ENCODE data around the gene MB21D2. TPM values are rescaled to one million over a fixed set of nuclear protein-coding genes. Genes with fewer than 3 reads are reported as not detected.

The MB21D2 gene
- total RNA-seq, 2 donors from 2014 or later, result 10.1 to 12.3 TPM

GRCh38 chr3:192827208-192827607, 90.4 kb downstream of the MB21D2 start:
- no peaks in the 10 kb centered on the region for H3K36me3 Mint-ChIP-seq (ENCODE audit: low read depth)

GRCh38 chr3:192826214-192827006, 91.2 kb downstream of the MB21D2 start:
- Mint-ChIP-seq H3K27me3 (no peaks in the 10 kb centered on the region), H3K36me3 (ENCODE audit: low read depth) (no peaks in the 10 kb centered on the region), H3K4me3 (no peak overlapping the region), H3K4me1 (peaks cover 14% of the 10 kb centered on the region), H3K27ac (no peak overlapping the region)
- H3K9me3 ChIP-seq (ENCODE audit: control insufficient read depth, low read length, poor library complexity, severe bottlenecking), result no peaks in the 10 kb centered on the region
- DNase-seq, result no peak
- ATAC-seq, result no peak

More at GRCh38 chr3:192827208-192827607, 90.4 kb downstream of the MB21D2 start:
- Mint-ChIP-seq H3K4me3 (no peak overlapping the region), H3K27me3 (no peaks in the 10 kb centered on the region), H3K27ac (no peak overlapping the region), H3K4me1 (peaks cover 10% of the 10 kb centered on the region)
- ATAC-seq, result no peak
- H3K9me3 ChIP-seq (ENCODE audit: control insufficient read depth, low read length, poor library complexity, severe bottlenecking), result no peaks in the 10 kb centered on the region
- DNase-seq, result no peak

GRCh38 chr3:192825657-192826200, 91.9 kb downstream of the MB21D2 start:
- no peaks in the 10 kb centered on the region for H3K9me3 ChIP-seq (ENCODE audit: control insufficient read depth, low read length, poor library complexity, severe bottlenecking)
- no peak overlapping the region for H3K4me3 Mint-ChIP-seq
- no peaks in the 10 kb centered on the region for H3K36me3 Mint-ChIP-seq (ENCODE audit: low read depth)
- ATAC-seq (no peak), DNase-seq (no peak)
- peaks cover 16% of the 10 kb centered on the region for H3K4me1 Mint-ChIP-seq
- no peaks in the 10 kb centered on the region for H3K27me3 Mint-ChIP-seq
- H3K27ac Mint-ChIP-seq, result no peak overlapping the region

- Mint-ChIP-seq H3K4me3 (no peak overlapping the region), H3K4me1 (peaks cover 20% of the 10 kb centered on the region), H3K27ac (no peak overlapping the region), H3K27me3 (no peaks in the 10 kb centered on the region), H3K36me3 (ENCODE audit: low read depth) (no peaks in the 10 kb centered on the region)
- no peaks in the 10 kb centered on the region for H3K9me3 ChIP-seq (ENCODE audit: control insufficient read depth, low read length, poor library complexity, severe bottlenecking)
- DNase-seq, result no peak
- ATAC-seq, result no peak
Measured at GRCh38 chr3:192825216-192825615, 92.4 kb downstream of the MB21D2 start.

- ATAC-seq (no peak), DNase-seq (no peak)
- H3K9me3 ChIP-seq (ENCODE audit: control insufficient read depth, low read length, poor library complexity, severe bottlenecking), result no peaks in the 10 kb centered on the region
- no peak overlapping the region for H3K27ac Mint-ChIP-seq
- no peaks in the 10 kb centered on the region for H3K36me3 Mint-ChIP-seq (ENCODE audit: low read depth)
- peaks cover 26% of the 10 kb centered on the region for H3K4me1 Mint-ChIP-seq
- no peak overlapping the region for H3K4me3 Mint-ChIP-seq
- H3K27me3 Mint-ChIP-seq, result no peaks in the 10 kb centered on the region
Measured at GRCh38 chr3:192824313-192824712, 93.3 kb downstream of the MB21D2 start.

- H3K4me3 Mint-ChIP-seq, result no peak overlapping the region
- H3K27ac Mint-ChIP-seq, result peak overlapping the region; percentile 90
- no peaks in the 10 kb centered on the region for H3K9me3 ChIP-seq (ENCODE audit: control insufficient read depth, low read length, poor library complexity, severe bottlenecking)
- ATAC-seq (no peak), DNase-seq (no peak)
- H3K4me1 Mint-ChIP-seq, result peaks cover 43% of the 10 kb centered on the region
- no peaks in the 10 kb centered on the region for H3K36me3 Mint-ChIP-seq (ENCODE audit: low read depth)
- no peaks in the 10 kb centered on the region for H3K27me3 Mint-ChIP-seq
Measured at GRCh38 chr3:192821161-192821560, 96.5 kb downstream of the MB21D2 start.

- H3K36me3 Mint-ChIP-seq (ENCODE audit: low read depth), result no peaks in the 10 kb centered on the region
- H3K9me3 ChIP-seq (ENCODE audit: control insufficient read depth, low read length, poor library complexity, severe bottlenecking), result no peaks in the 10 kb centered on the region
- peaks cover 40% of the 10 kb centered on the region for H3K4me1 Mint-ChIP-seq
- no peaks in the 10 kb centered on the region for H3K27me3 Mint-ChIP-seq
- no peak for DNase-seq
- no peak for ATAC-seq
- no peak overlapping the region for H3K4me3 Mint-ChIP-seq
- peak overlapping the region; percentile 90 for H3K27ac Mint-ChIP-seq
Measured at GRCh38 chr3:192820161-192820560, 97.5 kb downstream of the MB21D2 start.

GRCh38 chr3:192819001-192819569, 98.6 kb downstream of the MB21D2 start:
- peak overlapping the region; percentile 90 for H3K27ac Mint-ChIP-seq
- no peaks in the 10 kb centered on the region for H3K9me3 ChIP-seq (ENCODE audit: control insufficient read depth, low read length, poor library complexity, severe bottlenecking)
- no peaks in the 10 kb centered on the region for H3K27me3 Mint-ChIP-seq
- peak; percentile 96 for ATAC-seq
- no peaks in the 10 kb centered on the region for H3K36me3 Mint-ChIP-seq (ENCODE audit: low read depth)
- H3K4me1 Mint-ChIP-seq, result peaks cover 38% of the 10 kb centered on the region
- H3K4me3 Mint-ChIP-seq, result peak overlapping the region; percentile 15
- DNase-seq, result peak in 2 of 3 donors; percentile 27 to 41

GRCh38 chr3:192818126-192818525, 99.5 kb downstream of the MB21D2 start:
- peak overlapping the region; percentile 90 for H3K27ac Mint-ChIP-seq
- no peaks in the 10 kb centered on the region for H3K27me3 Mint-ChIP-seq
- H3K4me1 Mint-ChIP-seq, result peaks cover 40% of the 10 kb centered on the region
- no peak for DNase-seq
- no peaks in the 10 kb centered on the region for H3K36me3 Mint-ChIP-seq (ENCODE audit: low read depth)
- ATAC-seq, result no peak
- H3K9me3 ChIP-seq (ENCODE audit: control insufficient read depth, low read length, poor library complexity, severe bottlenecking), result no peaks in the 10 kb centered on the region
- H3K4me3 Mint-ChIP-seq, result no peak overlapping the region

GRCh38 chr3:192817506-192817905, 100.2 kb downstream of the MB21D2 start:
- Mint-ChIP-seq H3K27ac (peak overlapping the region; percentile 90), H3K4me1 (peaks cover 40% of the 10 kb centered on the region)
- ATAC-seq, result no peak

GRCh38 chr3:192817053-192817452, 100.6 kb downstream of the MB21D2 start:
- ATAC-seq (no peak), DNase-seq (no peak)
- H3K36me3 Mint-ChIP-seq (ENCODE audit: low read depth), result no peaks in the 10 kb centered on the region
- H3K4me1 Mint-ChIP-seq, result peaks cover 38% of the 10 kb centered on the region
- peak overlapping the region; percentile 90 for H3K27ac Mint-ChIP-seq
- no peaks in the 10 kb centered on the region for H3K9me3 ChIP-seq (ENCODE audit: control insufficient read depth, low read length, poor library complexity, severe bottlenecking)
- H3K27me3 Mint-ChIP-seq, result no peaks in the 10 kb centered on the region
- no peak overlapping the region for H3K4me3 Mint-ChIP-seq

More at GRCh38 chr3:192817506-192817905, 100.2 kb downstream of the MB21D2 start:
- no peak for DNase-seq
- no peaks in the 10 kb centered on the region for H3K27me3 Mint-ChIP-seq
- no peaks in the 10 kb centered on the region for H3K9me3 ChIP-seq (ENCODE audit: control insufficient read depth, low read length, poor library complexity, severe bottlenecking)
- H3K4me3 Mint-ChIP-seq, result peak overlapping the region; percentile 52
- no peaks in the 10 kb centered on the region for H3K36me3 Mint-ChIP-seq (ENCODE audit: low read depth)

GRCh38 chr3:192816351-192816750, 101.3 kb downstream of the MB21D2 start:
- DNase-seq, result no peak
- no peak for ATAC-seq
- no peaks in the 10 kb centered on the region for H3K9me3 ChIP-seq (ENCODE audit: control insufficient read depth, low read length, poor library complexity, severe bottlenecking)
- Mint-ChIP-seq H3K4me1 (peaks cover 35% of the 10 kb centered on the region), H3K4me3 (no peak overlapping the region), H3K36me3 (ENCODE audit: low read depth) (no peaks in the 10 kb centered on the region), H3K27ac (peak overlapping the region; percentile 90), H3K27me3 (no peaks in the 10 kb centered on the region)

- no peaks in the 10 kb centered on the region for H3K9me3 ChIP-seq (ENCODE audit: control insufficient read depth, low read length, poor library complexity, severe bottlenecking)
- Mint-ChIP-seq H3K27me3 (no peaks in the 10 kb centered on the region), H3K4me1 (peaks cover 13% of the 10 kb centered on the region), H3K4me3 (no peak overlapping the region), H3K36me3 (ENCODE audit: low read depth) (no peaks in the 10 kb centered on the region), H3K27ac (peak overlapping the region; percentile 6)
- ATAC-seq (no peak), DNase-seq (no peak)
Measured at GRCh38 chr3:192812743-192813383, 104.8 kb downstream of the MB21D2 start.
